ENCODE results near the gene CACHD1. TPM values are rescaled to one million over a fixed set of nuclear protein-coding genes. Genes with fewer than 3 reads are reported as not detected.

Gene CACHD1
- total RNA-seq, 1 donor from 2014 or later: 44.6 TPM

DNA sequence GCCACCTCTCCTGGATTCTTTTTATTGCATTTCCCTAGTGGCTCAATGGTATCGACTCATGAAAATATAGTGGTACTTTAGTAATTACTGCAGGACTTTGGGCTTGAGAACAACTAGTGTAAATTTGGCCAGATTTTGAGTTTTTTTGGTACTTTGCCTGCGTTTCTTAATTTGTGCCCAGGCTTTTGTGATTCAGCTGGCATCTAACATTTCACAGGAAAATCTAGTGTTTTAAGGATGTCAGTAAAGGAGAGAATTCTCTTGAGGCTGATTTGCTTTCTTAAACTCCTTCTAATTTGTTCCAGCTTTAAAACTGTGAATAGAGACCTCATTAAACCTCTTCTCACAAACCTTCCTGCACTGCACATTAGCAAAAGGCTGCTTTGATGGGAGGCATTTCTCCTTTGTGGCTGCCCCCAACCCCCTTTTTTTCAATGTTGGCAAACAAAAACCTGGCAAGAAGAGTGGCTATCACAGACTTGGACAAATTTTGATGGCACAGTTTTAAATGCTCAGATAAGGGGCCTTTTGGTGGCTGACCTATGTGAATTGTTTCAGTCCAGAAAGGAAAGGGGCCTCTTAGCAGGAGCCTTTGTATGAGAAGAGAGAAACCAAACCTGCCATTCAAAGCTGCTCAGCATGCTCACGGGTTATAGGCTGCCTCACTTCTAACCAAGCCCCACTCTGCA lies 161.6 kb downstream of the CACHD1 start:
- peaks cover 47% of the 10 kb centered on the region for H3K36me3 Mint-ChIP-seq
- no peaks in the 10 kb centered on the region for H3K9me3 Mint-ChIP-seq
- no peak overlapping the region for H3K4me3 Mint-ChIP-seq
- TF ChIP-seq, protein P1, sequence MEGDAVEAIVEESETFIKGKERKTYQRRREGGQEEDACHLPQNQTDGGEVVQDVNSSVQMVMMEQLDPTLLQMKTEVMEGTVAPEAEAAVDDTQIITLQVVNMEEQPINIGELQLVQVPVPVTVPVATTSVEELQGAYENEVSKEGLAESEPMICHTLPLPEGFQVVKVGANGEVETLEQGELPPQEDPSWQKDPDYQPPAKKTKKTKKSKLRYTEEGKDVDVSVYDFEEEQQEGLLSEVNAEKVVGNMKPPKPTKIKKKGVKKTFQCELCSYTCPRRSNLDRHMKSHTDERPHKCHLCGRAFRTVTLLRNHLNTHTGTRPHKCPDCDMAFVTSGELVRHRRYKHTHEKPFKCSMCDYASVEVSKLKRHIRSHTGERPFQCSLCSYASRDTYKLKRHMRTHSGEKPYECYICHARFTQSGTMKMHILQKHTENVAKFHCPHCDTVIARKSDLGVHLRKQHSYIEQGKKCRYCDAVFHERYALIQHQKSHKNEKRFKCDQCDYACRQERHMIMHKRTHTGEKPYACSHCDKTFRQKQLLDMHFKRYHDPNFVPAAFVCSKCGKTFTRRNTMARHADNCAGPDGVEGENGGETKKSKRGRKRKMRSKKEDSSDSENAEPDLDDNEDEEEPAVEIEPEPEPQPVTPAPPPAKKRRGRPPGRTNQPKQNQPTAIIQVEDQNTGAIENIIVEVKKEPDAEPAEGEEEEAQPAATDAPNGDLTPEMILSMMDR (conservative IDR thresholded peaks at IDR 0.05): no peak
- H3K4me1 Mint-ChIP-seq (ENCODE audit: unreplicated experiment): peaks cover 37% of the 10 kb centered on the region
- H3K27me3 Mint-ChIP-seq: no peaks in the 10 kb centered on the region
- DNase-seq (ENCODE audit: extremely low spot score, unreplicated experiment): no peak
- no peak overlapping the region for H3K27ac Mint-ChIP-seq

DNA sequence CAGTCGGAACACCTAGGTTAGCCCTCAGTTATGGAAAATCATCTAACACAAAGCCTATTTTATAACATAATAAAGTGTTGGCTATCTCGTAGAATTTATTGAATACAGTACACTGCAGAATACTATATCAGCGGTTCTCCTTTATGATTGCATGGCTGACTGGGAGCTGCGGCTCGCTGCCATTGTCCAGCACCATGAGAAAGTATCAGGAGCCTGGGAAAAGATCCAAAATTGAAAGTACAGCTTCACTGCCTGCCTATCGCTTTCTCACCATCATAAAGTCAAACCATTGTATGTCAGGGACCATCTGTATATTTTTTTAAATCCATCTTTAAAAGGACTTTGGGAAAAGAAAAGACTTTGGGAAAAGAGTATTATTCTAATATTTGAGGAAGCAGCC lies 163.0 kb downstream of the CACHD1 start:
- Mint-ChIP-seq H3K27me3 (no peaks in the 10 kb centered on the region), H3K4me3 (no peak overlapping the region), H3K36me3 (peaks cover 51% of the 10 kb centered on the region)

DNA sequence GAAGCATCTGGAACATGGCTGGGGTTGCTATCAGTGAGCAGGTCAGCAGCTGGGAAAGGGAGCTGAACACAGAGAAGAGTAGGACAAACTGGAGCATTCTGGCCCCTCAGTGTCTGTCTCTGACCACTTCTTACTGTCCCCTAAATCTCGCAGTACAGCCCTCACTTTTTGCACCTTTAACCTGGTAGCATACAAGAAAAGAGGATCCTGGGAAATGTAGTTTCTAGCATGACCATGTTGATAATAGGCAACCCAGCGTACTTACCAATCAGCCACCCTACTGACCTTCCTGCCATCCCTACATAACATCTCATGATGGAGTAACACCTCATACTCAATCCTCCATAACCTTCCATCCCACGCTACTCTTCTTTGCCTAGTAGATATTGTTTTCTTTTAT lies 175.8 kb downstream of the CACHD1 start:
- DNase-seq (ENCODE audit: extremely low spot score, unreplicated experiment): no peak
- H3K4me1 Mint-ChIP-seq (ENCODE audit: unreplicated experiment): peaks cover 8% of the 10 kb centered on the region
- H3K4me3 Mint-ChIP-seq: no peak overlapping the region
- no peak overlapping the region for H3K27ac Mint-ChIP-seq
- no peaks in the 10 kb centered on the region for H3K27me3 Mint-ChIP-seq
- TF ChIP-seq, protein P1 (conservative IDR thresholded peaks at IDR 0.05): no peak
- H3K9me3 Mint-ChIP-seq: no peaks in the 10 kb centered on the region
- H3K36me3 Mint-ChIP-seq: peaks cover 44% of the 10 kb centered on the region

More for the DNA sequence above, 163.0 kb downstream of the CACHD1 start:
- DNase-seq (ENCODE audit: extremely low spot score, unreplicated experiment): no peak
- H3K27ac Mint-ChIP-seq: no peak overlapping the region
- TF ChIP-seq, protein P1 (conservative IDR thresholded peaks at IDR 0.05): no peak
- H3K9me3 Mint-ChIP-seq: no peaks in the 10 kb centered on the region
- H3K4me1 Mint-ChIP-seq (ENCODE audit: unreplicated experiment): peaks cover 33% of the 10 kb centered on the region

DNA sequence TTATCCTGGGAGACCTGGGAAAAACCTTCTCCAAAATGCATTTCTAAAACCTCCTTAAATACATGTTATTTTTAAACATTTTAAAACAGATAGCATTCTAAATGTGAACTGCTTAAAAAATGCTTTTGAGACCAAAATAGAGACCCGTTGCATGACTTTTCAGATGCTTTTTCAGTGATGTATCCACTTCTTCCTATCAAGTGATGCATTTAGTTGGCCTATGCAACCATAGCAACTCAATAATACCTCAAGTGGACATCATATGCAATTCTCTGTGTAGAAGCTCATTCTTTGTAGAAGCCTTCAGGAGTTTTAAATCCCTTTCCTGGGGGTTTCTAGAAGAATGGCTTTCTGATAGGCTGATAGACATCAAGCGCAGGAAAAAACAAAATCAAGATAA lies 180.5 kb downstream of the CACHD1 start:
- H3K27me3 Mint-ChIP-seq: no peaks in the 10 kb centered on the region
- TF ChIP-seq, protein P1 (conservative IDR thresholded peaks at IDR 0.05): no peak
- no peak overlapping the region for H3K27ac Mint-ChIP-seq
- no peaks in the 10 kb centered on the region for H3K9me3 Mint-ChIP-seq
- peaks cover 17% of the 10 kb centered on the region for H3K4me1 Mint-ChIP-seq (ENCODE audit: unreplicated experiment)
- H3K36me3 Mint-ChIP-seq: peaks cover 45% of the 10 kb centered on the region
- no peak overlapping the region for H3K4me3 Mint-ChIP-seq
- DNase-seq (ENCODE audit: extremely low spot score, unreplicated experiment): no peak

DNA sequence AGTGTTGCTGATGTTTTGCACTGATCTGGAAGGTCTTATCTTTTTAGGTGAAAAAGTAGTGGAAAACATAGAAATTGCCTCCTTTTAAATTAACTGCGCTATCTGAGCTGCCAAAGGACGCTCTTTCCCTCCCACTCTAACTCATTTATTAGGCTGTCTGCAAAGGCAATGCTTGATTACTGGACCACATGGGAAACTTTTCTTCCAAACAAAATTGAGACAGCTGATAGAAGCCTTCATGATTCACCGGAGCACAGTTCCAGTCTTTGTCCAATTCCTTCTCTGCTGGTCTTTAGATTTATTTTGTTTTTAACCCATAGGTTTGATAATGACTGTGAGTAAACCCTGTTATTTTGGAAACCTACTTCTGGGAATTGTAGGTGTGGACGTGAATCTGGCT lies 181.9 kb downstream of the CACHD1 start:
- no peaks in the 10 kb centered on the region for H3K9me3 Mint-ChIP-seq
- H3K36me3 Mint-ChIP-seq: peaks cover 43% of the 10 kb centered on the region
- TF ChIP-seq, protein P1 (conservative IDR thresholded peaks at IDR 0.05): no peak
- peaks cover 17% of the 10 kb centered on the region for H3K4me1 Mint-ChIP-seq (ENCODE audit: unreplicated experiment)
- H3K27ac Mint-ChIP-seq: no peak overlapping the region
- no peak overlapping the region for H3K4me3 Mint-ChIP-seq
- H3K27me3 Mint-ChIP-seq: no peaks in the 10 kb centered on the region
- no peak for DNase-seq (ENCODE audit: extremely low spot score, unreplicated experiment)
